ENCODE data around the gene ST14.

The ST14 gene

DNA sequence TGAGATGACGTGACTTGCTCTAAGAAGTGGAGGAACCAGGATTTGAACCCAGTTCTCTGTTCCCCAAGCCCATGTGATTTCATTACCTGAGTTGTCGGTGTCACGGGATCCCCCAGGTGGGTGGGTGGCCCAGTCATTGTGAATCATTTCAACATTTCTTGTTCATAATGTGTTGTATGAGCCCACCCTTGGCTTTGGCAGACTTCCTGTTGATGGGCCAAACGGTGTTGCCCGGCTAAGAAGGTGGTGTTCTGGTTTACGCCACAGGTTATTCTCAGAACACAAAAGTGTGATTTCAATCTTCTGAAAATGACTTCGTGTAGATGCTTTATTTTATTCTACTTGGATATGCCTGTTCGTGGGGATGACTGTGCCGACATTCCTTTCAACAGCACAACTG, 21.6 kb upstream of the ST14 start:
- no peak for DNase-seq

DNA sequence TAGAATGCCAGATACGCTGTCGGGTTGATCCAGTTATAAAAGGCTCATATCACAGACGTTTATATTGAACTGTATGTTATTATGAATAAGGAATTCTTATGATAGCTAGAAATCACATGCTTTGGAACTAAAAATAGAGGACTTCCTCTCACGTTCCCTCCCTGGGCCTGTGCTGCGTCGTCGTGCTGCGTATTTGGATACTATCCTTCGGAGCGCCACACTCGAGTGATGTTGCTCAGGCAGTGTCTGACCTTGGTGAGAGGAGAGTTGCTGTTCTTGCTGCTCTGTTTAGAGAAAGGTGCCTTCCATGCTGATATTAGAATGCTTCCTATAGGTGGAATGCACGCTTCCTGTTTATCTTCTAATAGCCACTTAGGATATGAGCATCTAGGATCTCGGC, 20.2 kb upstream of the ST14 start:
- DNase-seq, result no peak

DNA sequence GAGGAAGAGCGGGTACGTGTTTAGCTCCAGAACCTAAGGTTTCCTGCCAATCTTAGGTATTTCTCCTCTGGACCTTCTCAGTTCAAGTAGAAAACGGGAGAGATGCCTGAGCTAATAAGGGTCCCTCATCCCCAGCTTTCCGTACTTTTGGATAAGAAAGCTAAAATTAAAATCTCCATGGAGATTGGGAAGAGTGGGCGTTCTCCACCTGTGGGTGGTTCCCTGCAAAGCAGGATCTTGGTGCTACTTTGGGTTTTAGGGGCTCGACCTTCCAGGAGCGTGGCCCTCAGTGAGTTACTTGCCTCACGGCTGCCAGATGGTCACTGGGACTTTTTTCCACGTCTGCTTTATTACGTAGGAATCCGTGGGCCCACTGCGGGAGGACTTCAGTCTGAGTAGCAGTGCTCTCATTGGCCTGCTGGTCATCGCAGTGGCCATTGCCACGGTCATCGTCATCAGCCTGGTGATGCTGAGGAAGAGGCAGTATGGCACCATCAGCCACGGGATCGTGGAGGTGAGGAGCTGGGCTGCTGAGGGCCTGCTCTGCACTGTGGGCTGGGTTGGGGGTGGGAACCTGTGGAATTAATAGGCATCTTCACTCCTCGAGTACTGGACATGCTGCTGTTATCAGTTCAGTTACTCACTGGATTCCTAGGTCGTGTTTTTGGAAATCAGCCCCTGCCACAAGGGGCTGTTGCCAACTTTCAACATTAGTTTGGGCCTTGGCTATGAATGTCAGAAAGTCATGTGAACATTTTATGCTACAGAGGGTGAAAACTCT, 17.8 kb upstream of the ST14 start:
- no peak for DNase-seq

DNA sequence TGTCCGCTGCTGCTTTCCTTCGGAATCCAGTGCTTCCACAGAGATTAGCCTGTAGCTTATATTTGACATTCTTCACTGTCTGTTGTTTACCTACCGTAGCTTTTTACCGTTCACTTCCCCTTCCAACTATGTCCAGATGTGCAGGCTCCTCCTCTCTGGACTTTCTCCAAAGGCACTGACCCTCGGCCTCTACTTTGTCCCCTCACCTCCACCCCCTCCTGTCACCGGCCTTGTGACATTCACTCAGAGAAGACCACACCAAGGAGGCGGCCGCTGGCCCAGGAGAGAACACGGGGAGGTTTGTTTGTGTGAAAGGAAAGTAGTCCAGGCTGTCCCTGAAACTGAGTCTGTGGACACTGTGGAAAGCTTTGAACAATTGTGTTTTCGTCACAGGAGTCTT, 15.4 kb upstream of the ST14 start:
- DNase-seq, result no peak

DNA sequence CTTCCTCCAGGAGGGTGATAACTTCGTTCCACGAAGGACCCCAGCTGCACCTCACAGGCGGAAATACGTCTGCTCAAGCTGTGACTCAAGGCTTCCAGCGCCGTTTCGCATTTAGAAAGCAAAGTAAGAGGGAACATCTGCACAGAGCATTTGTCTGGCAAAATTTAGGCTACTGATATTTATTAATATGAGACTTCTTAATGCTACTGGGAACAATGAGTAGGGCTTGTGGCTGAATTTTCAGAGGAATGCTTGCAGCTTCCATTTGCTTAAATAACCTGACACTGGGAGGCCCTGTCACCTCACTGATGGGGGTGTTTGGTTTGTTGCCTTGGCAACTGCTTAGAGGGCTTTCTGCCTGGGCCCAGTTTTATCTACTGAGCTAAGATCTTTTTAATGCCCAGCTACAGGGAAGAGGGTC, 14.7 kb upstream of the ST14 start:
- DNase-seq, result no peak

DNA sequence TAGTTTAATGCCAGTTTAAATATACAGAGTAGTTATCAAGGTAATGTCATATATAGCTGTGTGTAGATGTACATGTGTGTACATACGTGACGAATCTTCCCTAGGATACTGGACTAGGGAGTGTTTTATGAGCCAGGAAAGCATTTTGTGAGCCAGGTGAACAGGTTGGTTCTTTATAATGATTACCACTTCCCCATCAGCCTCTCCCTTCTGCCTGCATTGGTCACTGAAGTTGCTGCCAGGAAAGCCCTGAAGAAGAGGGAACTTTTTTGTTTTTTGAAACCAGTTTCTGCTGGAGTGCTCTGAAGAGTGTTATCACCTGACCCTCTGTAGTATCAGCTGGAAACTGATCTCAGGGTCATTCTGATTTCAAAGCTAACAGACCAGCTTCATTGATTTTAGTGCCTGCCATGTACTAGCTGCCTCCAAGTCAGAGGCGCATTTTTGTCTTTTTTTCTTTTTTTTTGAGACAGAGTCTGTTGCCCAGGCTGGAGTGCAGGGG, 14.2 kb upstream of the ST14 start:
- no peak for DNase-seq

DNA sequence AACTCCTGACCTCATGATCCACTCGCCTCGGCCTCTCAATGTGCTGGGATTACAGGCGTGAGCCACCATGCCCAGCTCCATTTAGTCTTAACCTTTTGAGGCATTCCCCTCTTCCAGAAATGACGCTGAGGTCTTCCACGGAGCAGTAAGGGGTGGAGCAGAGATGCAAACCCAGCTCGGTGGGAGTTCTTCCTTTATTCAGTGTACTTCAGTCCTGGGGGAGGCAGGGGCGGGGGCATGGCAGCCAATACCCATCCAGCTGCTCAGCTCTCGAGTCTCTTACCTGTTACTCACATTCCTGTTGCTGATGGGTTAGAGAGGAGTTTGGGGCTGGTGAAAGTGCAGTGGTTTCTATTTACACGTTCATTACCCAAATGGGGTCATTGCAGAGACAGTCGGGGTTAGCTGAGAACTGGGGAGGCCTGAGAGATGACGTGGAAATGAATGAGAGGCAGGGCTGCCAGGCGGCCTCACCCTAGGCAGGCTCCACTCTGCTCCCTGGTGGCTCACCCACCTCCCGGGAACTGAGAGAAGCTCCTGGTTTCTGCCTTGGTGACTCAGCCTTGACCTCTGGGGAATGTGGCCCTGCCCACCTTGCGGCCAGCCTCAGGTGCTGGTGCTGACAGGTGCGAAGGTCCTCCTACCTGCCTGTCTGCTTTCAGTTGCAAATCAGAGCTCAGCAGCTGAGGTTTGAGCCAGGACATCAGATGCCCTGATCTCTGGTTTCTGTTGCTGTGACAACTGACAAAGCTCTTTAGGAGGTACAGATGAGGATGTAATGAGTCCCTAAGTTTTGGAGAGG, 13.4 kb upstream of the ST14 start:
- no peak for DNase-seq

DNA sequence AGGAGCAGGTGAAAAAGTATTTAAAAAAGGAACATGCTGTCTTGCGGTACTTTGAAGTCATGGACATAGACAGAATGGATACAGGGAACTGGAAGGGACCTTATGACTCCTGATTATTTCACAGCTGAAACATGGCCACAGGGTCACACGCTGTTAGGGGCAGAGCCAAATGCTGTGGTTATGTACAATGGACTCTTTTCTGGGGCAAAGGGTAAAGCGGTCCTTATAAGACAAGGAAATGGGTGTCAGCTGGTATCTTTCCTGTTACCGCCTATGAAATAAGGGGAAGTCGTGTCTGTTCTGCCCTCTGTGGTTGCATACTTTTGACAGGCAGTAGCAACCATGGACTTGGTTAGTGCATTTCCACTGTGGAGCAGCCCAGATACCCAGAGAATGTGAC, 12.8 kb upstream of the ST14 start:
- peak; percentile 5 for DNase-seq

DNA sequence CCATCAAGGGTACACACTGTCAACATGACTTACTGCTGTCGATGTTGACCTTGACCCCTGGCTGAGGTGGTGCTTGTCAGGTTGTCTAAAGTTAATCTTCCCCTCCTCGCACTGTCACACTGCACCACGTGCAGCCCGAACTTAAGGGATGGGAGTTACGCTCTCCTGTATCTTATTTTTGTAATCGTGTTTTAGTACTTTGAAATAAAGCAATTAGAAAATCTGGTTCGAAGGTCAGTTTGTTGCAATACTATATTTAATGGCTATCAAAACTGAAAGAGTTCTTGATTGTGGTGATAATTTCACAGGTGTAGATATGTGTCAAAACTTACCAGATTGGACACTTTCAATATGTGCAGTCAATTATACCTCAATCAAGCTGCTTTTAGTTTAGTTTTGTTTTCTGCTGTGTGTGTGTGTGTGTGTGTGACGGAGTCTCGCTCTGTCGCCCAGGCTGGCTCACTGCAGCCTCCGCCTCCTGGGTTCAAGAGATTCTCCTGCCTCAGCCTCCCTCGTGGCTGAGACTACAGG, 10.7 kb upstream of the ST14 start:
- no peak for DNase-seq

DNA sequence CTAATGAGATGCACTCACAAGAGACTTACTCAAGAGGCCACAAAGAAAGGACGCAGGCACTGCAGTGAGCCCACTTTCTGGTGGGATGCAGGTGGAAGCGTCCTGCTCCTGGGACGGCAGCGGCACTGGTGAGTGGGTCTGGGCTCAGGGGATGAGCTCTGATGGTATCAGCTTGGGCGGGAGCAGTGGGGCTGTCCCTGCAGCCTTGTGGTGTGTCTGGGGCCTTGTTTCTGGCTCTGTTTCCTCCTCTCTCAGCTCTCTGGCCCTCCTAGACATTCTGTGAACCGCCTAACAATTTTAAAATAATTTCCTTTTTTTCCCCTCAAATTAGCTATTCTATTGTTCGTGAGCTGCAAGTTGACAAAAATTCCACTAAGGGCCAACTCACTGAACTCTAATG, 8.8 kb upstream of the ST14 start:
- no peak for DNase-seq

DNA sequence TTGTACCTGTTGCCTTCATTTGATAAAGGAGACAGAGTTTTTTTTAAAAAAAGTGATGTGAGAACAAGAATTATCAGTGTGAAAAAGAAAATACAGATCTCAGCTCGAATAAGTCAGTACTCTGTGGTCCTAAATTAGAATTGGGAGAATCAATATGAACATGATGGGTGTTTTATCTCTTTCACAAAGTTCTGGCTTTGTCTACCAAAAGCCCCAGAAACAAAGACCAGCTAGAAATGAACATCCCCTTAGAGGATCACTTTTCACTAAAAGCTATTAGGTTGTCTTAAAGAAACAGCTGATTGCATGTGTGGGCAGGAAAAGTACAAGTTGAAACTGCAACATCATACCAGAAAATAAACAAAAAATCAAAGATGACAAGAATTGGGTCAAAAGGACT, 8.4 kb upstream of the ST14 start:
- DNase-seq, result no peak

DNA sequence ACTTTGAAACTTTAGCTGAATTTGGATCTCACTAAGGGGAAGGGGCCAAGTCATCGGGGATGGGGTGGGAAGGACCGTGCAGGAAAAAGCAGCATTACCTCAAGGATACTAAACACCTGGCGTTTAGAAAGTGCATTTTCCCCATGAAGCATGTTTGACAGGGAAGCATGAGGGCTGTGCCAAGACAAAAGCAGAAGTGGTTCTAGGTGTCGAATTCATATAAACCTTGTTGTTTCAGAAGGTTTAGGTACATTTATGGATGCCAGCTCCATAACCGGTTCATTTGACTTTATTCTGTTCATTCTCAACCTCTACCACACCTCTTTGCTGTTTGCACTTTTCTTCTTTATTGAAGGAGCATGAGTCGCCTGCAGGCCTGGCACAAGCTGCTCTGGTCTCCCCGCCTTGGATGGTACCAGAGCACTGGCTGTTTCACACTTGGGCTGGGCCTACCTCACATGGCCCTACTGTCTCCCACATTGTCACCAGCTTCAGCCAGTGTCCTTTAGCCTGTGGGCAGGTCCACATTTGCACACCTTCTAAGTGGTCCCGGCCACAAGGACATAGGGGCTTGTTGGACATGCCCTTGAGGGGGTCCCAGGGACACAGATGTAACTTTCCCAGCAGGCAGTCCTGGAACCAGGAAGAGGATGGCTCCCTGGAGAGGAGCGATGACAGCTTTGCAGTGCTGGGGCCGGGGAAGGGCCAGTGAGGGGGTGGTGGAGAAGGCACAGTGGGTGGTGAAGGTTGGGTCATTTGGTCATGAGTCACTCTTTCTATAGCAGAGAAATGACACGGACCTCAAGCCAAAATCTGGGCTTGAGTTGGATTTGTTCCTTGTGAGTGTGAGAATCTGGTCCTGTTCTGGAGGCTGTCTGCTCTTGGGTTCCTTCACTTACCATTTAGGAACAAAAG, 3.2 kb upstream of the ST14 start:
- no peak for DNase-seq

DNA sequence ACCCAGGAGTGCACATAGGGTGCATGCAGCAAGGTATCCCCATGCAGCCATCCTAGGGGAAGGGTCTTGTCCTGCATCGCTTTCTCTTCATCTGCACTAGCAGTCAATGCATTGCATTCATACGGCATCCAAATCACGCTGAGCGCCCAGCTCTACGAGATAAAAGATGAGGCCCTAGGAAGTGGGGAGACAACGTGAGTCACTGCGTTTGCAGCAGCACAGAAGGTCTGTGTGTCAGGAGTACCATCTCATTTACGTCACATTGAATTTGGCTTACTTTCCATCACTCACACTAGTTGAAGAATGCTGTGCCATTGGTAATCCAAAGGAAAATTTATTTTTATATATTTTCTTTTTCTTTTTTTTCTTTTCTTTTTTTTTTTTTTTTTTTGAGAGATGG, 2.5 kb upstream of the ST14 start:
- DNase-seq, result no peak

DNA sequence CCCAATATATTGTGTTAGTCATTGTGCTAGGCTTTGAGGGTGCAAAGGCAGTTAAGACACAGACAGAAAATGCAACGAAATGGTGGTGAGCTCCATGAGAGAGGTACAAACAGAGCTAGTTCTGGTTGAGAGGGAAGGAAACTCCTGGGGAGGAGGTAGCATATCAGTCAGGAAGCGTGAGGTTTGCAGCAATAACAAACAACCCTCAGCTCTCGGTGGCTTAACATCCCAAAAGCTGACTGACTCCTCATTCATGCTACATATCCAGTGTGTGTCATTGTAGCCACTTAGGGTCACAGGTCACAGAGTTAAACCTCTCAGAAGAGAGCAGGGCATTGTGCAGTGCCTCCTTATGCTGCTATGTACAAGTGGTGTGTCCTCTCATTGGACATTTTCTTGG, 1.7 kb upstream of the ST14 start:
- no peak for DNase-seq

DNA sequence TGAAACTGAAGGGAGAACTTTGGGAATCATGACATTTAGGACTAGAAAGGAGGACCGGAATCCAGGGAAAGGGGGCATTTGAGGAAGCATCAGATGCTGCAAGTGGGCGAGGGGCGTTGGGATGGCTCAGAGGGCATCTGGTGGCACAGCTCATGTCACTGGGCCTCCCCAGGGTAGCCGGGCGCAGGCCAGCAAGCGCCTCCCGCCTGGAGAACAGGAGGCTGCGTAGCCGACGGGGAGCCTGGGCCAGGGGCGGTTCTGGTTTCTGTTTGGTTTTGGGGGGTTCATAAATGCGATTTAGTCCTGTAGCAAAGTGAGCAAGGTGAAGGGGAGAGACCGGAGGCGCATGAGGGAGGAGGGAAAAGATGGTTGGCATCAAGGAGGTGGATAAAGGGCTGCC, 443 bp upstream of the ST14 start:
- DNase-seq, result no peak

DNA sequence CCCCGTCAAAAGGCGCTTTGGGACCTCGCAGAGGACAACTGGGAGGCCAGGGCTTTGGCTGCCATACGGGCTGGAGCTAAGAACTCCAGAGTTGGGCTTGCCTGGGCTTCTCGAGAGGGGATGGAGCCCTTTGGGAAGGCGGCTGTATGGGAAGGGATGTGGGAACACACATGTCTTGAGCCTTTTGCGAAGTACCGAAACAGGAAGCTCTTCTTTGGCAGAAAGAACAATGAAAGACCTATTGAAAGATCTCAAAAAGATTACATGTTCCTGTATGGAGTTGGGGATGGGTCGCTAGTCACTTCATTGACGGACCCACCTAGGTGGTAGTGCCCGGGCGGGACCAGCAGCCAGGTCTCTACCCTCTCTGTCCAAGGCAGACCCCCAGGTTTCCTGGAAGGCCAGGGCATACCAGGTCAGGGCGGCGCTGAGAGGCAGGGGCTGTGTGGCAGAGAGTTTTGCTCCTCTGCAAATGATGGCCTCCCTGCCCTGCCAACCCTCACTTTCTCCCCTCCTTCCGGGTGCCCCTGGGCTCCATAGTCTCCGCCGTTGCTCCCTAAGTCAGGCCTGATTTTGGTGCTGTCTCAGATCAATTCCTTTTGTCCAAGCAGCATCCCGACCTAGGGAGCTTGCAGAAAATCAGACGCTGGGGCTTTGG, 1.0 kb downstream of the ST14 start:
- no peak for DNase-seq

DNA sequence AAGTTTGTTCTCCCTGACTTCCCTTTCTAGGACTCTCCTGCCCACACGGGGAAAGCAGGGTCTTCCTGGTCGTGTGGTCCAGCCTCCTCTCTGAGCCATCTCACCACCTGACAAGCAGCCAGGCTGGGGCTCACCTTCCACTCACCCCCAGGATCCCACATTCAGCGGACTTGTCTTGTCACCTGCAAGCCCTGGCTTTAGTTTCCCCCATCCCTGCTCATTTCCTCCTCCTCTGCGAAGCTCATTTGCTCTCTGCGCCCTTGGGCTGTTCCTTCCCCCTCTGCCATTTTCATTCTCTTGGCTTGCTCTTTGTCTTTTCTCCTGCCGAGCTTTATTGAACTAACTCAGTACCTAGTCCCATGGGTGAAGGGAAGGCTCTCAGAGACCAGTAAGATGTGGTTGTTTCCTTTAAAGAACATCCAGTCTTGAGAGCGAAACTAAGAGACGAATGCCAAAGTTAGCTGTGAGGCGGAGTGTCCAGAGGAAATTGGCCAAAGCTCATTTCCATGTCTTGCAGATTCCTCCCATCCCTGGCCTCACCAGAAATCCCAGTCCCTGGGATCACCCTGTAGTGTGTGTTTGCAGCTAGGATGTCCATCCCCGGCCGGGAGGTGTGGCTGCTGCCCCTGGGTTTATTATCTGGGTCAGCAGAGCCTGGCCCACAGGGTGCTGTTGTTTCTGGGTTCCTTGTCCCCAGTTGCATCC, 2.0 kb downstream of the ST14 start:
- no peak for DNase-seq

DNA sequence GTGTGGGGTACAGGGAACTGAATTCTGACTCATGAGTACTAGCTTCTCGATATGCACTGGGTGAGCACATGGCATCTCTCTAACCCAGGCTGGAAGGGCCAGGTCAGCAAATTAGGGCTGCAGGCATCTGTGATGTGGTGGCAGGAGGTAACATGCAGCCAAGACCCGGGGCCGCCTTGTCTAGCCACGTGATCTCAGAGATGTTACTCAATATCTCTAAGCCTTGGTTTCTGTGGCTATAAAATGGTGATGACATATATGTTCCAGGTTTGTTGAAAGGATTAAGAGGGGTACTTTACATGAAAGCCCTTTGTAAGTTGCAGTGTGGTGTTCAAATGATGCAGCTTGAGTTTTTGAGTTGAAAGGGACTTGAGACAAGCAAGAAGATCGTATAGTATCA, 3.2 kb downstream of the ST14 start:
- peak; percentile 21 for DNase-seq

DNA sequence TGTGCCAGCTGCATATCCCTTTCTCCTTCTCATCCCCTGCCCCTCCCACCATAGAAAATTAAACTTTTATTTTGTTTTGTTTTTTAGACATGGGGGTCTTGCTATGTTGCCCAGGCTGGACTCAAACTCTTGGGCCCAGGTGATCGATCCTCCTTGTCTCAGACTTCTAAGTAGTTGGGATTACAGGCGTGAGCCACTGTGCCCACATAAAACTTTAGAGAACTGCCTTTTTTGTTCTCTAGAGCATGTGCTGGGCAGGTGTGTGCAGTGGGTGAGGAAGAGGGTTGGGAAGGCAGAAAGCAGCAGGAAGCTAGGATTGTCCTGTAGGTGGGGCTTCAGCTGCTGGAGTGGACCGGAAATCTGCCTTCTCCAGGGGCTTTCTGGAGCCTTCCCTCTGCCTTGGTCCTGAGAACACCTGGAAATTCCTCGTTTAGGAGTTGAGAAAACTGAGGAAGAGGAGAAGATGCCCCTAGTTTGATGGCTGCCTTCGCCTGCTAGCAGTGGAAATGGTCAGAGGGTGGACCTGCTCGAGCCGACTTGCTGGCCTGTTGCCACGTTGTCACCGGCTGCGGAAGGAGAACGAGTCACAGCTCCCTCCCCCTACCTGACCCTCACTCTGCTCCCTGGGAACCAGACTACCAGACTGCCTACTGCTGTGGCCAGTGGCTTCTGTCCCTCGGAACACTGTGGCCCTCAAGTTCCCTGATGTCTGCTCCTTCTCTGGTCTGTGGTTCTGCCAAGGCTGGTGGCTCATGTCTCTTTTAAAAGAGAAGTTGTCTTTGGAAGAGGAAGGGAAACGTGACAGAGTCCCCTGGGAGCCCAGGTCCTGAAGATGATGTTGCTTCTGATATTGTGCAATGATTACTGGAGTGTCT, 4.0 kb downstream of the ST14 start:
- no peak for DNase-seq

DNA sequence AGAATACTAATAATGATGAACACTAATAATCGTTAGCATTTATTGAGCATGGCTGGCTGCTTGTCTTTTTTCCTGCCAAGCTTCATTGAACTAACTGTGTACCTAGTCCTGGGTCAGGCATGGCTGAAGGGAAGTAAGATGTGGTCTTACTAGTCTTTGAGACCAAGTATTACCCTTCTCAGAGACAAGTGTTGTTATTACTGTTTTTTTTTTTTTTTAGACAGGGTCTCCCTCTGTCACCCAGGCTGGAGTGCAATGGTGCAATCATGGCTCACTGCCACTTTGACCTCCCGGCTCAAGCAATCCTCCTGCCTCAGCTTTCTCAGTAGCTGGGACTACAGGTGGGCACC, 4.6 kb downstream of the ST14 start:
- no peak for DNase-seq
